Fibroblast of the aortic adventitia (primary cell): ENCODE measurements around the gene IL1RAPL1. TPM values are rescaled to one million over a fixed set of nuclear protein-coding genes. Genes with fewer than 3 reads are reported as not detected.

Source experiments
- DNase-seq: peaks from one replicate; pipeline ENCODE4 v3.0.0-alpha.2; 2010; ENCODE audit warnings: low read depth
- H3K4me3 ChIP-seq: 2 replicates; pipeline ENCODE4 v1.5.1; 2011; ENCODE audit warnings: low read depth, mild to moderate bottlenecking, control low read depth, low read length, moderate library complexity
- CTCF ChIP-seq: IDR thresholded peaks from 2 replicates; pipeline ENCODE4 v1.5.1; 2011; ENCODE audit warnings: mild to moderate bottlenecking, low read length, control low read depth, inconsistent platforms; ENCODE audit not compliant: insufficient read depth
- total RNA-seq: library from RNA; depleted of rRNA; stranded (reverse); fragments of >200 nt; gene quantifications from 2 replicates; pipeline ENCODE4 v1.2.3, GENCODE V29; 2012; ENCODE audit warnings: low replicate concordance

IL1RAPL1 gene
- total RNA-seq, 1 donor, result 7.1 TPM

DNA sequence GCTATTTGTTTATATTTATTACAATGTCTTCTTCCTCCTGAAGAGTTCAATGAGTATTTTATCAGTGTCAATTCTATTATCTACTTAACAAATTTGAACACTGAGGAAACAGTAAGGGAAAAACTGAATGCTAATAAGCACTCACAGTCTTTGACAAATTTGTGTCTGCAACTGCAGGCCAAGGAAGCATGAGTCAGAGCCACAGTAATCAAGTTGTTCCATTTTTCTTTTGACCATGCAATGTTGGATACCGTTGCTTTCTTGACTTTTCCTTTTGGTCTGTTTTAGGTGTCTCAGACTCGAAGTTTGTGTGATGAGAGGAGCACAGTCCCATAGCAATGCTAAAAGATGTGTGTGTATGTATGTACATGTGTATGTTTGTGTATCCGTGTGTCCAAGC, 359.6 kb downstream of the IL1RAPL1 start:
- peak; percentile 3 for DNase-seq
- no peak for TF ChIP-seq CTCF

DNA sequence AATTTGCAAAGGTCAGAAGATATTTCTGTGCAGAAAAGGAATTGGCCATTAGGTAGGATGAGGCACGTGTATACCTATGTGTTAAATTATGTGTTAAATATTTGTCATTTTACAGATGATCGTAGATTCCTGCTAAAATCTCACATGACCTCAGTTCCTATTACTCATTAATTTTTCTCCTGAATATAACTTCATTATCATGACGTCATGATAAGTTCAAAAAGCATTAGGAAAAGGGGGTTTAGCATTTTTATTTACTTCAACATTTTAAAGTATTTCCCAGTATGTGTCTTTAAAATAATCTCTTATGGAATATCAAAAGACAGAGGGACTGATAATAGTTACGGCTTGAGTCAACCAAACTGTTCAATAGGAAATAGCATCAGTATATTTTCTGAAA, 372.8 kb downstream of the IL1RAPL1 start:
- H3K4me3 ChIP-seq, result no peak overlapping the region
- no peak for DNase-seq
- no peak for TF ChIP-seq CTCF

More for the DNA sequence above, 359.6 kb downstream of the IL1RAPL1 start:
- H3K4me3 ChIP-seq, result no peak overlapping the region

DNA sequence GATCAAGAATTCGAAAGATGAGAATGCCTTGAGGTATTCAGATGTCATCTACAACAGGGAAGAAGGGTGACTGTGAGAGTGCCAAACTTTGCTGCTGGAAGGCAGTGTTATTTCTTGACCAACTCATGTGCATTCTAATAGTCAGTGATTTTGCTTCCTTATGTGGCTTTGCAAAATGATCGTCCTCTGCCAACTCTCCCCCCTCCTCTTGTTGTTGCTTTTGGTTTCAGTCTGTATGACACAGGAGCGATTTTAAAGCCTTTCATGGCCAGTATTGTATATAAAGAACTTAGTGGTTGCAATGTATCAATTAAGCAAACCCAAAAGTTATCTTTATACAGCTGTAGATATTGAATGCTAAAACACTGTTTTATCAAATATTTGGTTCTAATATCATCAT, 379.1 kb downstream of the IL1RAPL1 start:
- peak; percentile 10 for DNase-seq
- no peak overlapping the region for H3K4me3 ChIP-seq
- TF ChIP-seq CTCF, result no peak

GRCh38 chrX:28969126-28969525, 381.9 kb downstream of the IL1RAPL1 start:
- no peak for TF ChIP-seq CTCF
- peak; percentile 9 for DNase-seq
- H3K4me3 ChIP-seq, result no peak overlapping the region

- no peak for TF ChIP-seq CTCF
- no peak for DNase-seq
- H3K4me3 ChIP-seq, result no peak overlapping the region
These were observed 392.6 kb downstream of the IL1RAPL1 start for GRCh38 chrX:28979877-28980276.

- no peak overlapping the region for H3K4me3 ChIP-seq
- no peak for DNase-seq
- TF ChIP-seq CTCF, result no peak
These were observed 394.7 kb downstream of the IL1RAPL1 start for GRCh38 chrX:28981952-28982351.

GRCh38 chrX:28988246-28988645, 401.0 kb downstream of the IL1RAPL1 start:
- no peak for DNase-seq
- no peak for TF ChIP-seq CTCF
- no peak overlapping the region for H3K4me3 ChIP-seq
